C4-2B (cell line): Measurements from ENCODE around the gene BAG3.

Experiments
- ZFX ChIP-seq: fragments of 450-650 bp; IDR thresholded peaks from 2 replicates; pipeline ENCODE4 v1.6.1; 2017
- TF ChIP-seq, protein P1 (sequence below): fragments of 450-650 bp; conservative IDR thresholded peaks from 2 replicates; pipeline ENCODE4 v1.5.1; 2017; ENCODE audit warnings: mild to moderate bottlenecking

DNA sequence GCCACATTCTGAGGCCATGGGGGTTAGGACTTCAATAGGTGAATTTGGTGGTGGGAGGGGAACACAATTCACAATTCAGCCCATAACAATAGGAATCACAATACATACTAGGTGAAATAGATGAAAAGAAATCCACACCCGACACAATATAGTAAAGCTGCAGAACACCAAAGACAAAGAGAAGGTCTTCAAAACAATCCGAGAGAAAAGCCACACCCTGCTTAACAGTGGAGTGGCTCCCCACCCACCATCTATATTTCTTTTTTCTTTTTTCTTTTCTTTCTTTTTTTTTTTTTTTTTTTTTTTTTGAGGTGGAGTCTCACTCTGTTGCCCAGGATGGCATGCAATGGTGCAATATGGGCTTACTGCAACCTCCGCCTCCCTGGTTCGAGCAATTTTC lies 39.7 kb upstream of the BAG3 start:
- TF ChIP-seq, protein P1, sequence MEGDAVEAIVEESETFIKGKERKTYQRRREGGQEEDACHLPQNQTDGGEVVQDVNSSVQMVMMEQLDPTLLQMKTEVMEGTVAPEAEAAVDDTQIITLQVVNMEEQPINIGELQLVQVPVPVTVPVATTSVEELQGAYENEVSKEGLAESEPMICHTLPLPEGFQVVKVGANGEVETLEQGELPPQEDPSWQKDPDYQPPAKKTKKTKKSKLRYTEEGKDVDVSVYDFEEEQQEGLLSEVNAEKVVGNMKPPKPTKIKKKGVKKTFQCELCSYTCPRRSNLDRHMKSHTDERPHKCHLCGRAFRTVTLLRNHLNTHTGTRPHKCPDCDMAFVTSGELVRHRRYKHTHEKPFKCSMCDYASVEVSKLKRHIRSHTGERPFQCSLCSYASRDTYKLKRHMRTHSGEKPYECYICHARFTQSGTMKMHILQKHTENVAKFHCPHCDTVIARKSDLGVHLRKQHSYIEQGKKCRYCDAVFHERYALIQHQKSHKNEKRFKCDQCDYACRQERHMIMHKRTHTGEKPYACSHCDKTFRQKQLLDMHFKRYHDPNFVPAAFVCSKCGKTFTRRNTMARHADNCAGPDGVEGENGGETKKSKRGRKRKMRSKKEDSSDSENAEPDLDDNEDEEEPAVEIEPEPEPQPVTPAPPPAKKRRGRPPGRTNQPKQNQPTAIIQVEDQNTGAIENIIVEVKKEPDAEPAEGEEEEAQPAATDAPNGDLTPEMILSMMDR, result no peak
- no peak for TF ChIP-seq ZFX
